Subcutaneous abdominal adipose tissue (tissue), 5 donors: ENCODE results near the gene EIF4EBP2.

Experiments used
- H3K27ac ChIP-seq: one replicate; pipeline ENCODE4 v1.7.0; 2013; ENCODE audit warnings: low read depth, mild to moderate bottlenecking, inconsistent platforms, low read length, moderate library complexity
- H3K27me3 ChIP-seq, 5 donors: one replicate each; pipeline ENCODE4 v1.7.0; 2013; ENCODE audit warnings: low read length in 5 of 5, inconsistent platforms in 1 of 5; ENCODE audit not compliant: control insufficient read depth in 5 of 5, insufficient read depth in 4 of 5
- H3K36me3 ChIP-seq, 5 donors: one replicate each; pipeline ENCODE4 v1.7.0; 2013; ENCODE audit warnings: low read length in 5 of 5; ENCODE audit not compliant: control insufficient read depth in 5 of 5, insufficient read depth in 5 of 5
- H3K4me1 ChIP-seq, 5 donors: one replicate each; pipeline ENCODE4 v1.7.0; 2013; ENCODE audit warnings: low read length in 5 of 5, mild to moderate bottlenecking in 3 of 5, moderate library complexity in 1 of 5; ENCODE audit not compliant: control insufficient read depth in 5 of 5, insufficient read depth in 5 of 5
- H3K4me3 ChIP-seq, 5 donors: one replicate each; pipeline ENCODE4 v1.7.0; 2013; ENCODE audit warnings: low read length in 5 of 5, low read depth in 1 of 5
- H3K9ac ChIP-seq, 5 donors: one replicate each; pipeline ENCODE4 v1.7.0; 2013; ENCODE audit warnings: low read length in 5 of 5, mild to moderate bottlenecking in 4 of 5, moderate library complexity in 3 of 5
- H3K9me3 ChIP-seq, 5 donors: one replicate each; pipeline ENCODE4 v1.7.0; 2013; ENCODE audit warnings: low read length in 5 of 5; ENCODE audit not compliant: control insufficient read depth in 5 of 5
- donor health status: healthy.
- donor health status: healthy.
- donor health status: healthy.
- donor health status: healthy.
- donor health status: healthy.

Gene EIF4EBP2

GRCh38 chr10:70475661-70476060 is 71.7 kb downstream of the EIF4EBP2 start:
- H3K4me3 ChIP-seq: no peak overlapping the region
- H3K9me3 ChIP-seq: no peaks in the 10 kb centered on the region
- peaks cover 0 to 8% (median 4%) of the 10 kb centered on the region in 5 donors for H3K27me3 ChIP-seq
- no peak overlapping the region for H3K9ac ChIP-seq
- peaks cover 2 to 33% (median 28%) of the 10 kb centered on the region in 5 donors for H3K4me1 ChIP-seq
- H3K27ac ChIP-seq: no peak overlapping the region
- no peaks in the 10 kb centered on the region for H3K36me3 ChIP-seq

GRCh38 chr10:70476249-70477035 is 72.5 kb downstream of the EIF4EBP2 start:
- Histone ChIP-seq H3K27me3 (peaks cover 0 to 8% (median 4%) of the 10 kb centered on the region in 5 donors), H3K4me3 (no peak overlapping the region), H3K27ac (no peak overlapping the region), H3K4me1 (peaks cover 2 to 41% (median 30%) of the 10 kb centered on the region in 5 donors), H3K9me3 (no peaks in the 10 kb centered on the region), H3K9ac (no peak overlapping the region), H3K36me3 (no peaks in the 10 kb centered on the region)

GRCh38 chr10:70477661-70478162 is 73.8 kb downstream of the EIF4EBP2 start:
- Histone ChIP-seq H3K9me3 (no peaks in the 10 kb centered on the region), H3K36me3 (no peaks in the 10 kb centered on the region), H3K9ac (peak overlapping the region in 1 of 5 donors; percentile 37), H3K4me1 (peaks cover 5 to 53% (median 43%) of the 10 kb centered on the region in 5 donors), H3K27me3 (peaks cover 0 to 8% (median 4%) of the 10 kb centered on the region in 5 donors), H3K27ac (no peak overlapping the region), H3K4me3 (peak overlapping the region in 3 of 5 donors; percentile 51 to 70 (median 68))
